OCI-LY7 (cell line): ENCODE data around the gene PI4K2B. TPM values are rescaled to one million over a fixed set of nuclear protein-coding genes. Genes with fewer than 3 reads are reported as not detected.

Experiments used
- BruUV-seq: library from RNA; stranded (reverse); fragments of 400-500 nt; replicated peaks from 2 replicates; lab custom pipeline; 2021; lab: Mats Ljungman, UMichigan
- CTCF ChIA-PET: fragments of 300-600 bp; sonication (Branson Sonifier 250); formaldehyde crosslinking; loops from one replicate; lab custom pipeline; 2022; ENCODE audit warnings: antibody characterized with exemption; ENCODE audit not compliant: unreplicated experiment; lab: Charles Lee
- POLR2A ChIA-PET: fragments of 300-600 bp; sonication (Branson Sonifier 250); formaldehyde crosslinking; loops from one replicate; lab custom pipeline; 2022; ENCODE audit warnings: antibody characterized with exemption; lab: Charles Lee
- DNase-seq: peaks from one replicate; pipeline ENCODE4 v3.0.0-alpha.2; 2015; ENCODE audit warnings: low spot score
- H2AFZ ChIP-seq: fragments of 200-600 bp; sonication (generic), shearing (Covaris generic); 2 replicates; pipeline ENCODE4 v1.6.1; 2014; ENCODE audit warnings: mild to moderate bottlenecking, antibody characterized with exemption, low read length, moderate library complexity
- H3K27ac ChIP-seq: fragments of 200-600 bp; sonication (generic); 2 replicates; pipeline ENCODE4 v1.5.1; 2014; ENCODE audit warnings: mixed run types, low read depth, mild to moderate bottlenecking, moderate library complexity, low read length, inconsistent platforms; ENCODE audit not compliant: poor library complexity, severe bottlenecking
- H3K36me3 ChIP-seq: fragments of 200-600 bp; sonication (generic); 2 replicates; pipeline ENCODE4 v1.6.1; 2014; ENCODE audit warnings: mild to moderate bottlenecking, antibody characterized with exemption, low read length, moderate library complexity, mixed read lengths; ENCODE audit not compliant: insufficient read depth
- H3K4me1 ChIP-seq: fragments of 200-600 bp; sonication (generic); 2 replicates; pipeline ENCODE4 v1.5.1; 2014; ENCODE audit warnings: mild to moderate bottlenecking, low read length; ENCODE audit not compliant: insufficient read depth, poor library complexity, severe bottlenecking
- H3K4me2 ChIP-seq: fragments of 200-600 bp; sonication (generic); 2 replicates; pipeline ENCODE4 v1.6.1; 2014; ENCODE audit warnings: mild to moderate bottlenecking, low read length
- H3K4me3 ChIP-seq: fragments of 200-600 bp; sonication (generic); 2 replicates; pipeline ENCODE4 v1.5.1; 2014; ENCODE audit warnings: mild to moderate bottlenecking, low read depth, low read length; ENCODE audit not compliant: poor library complexity, severe bottlenecking
- H3K79me2 ChIP-seq: fragments of 200-600 bp; sonication (generic); 2 replicates; pipeline ENCODE4 v1.6.1; 2016; ENCODE audit warnings: low read depth, mild to moderate bottlenecking, low read length, moderate library complexity, mixed read lengths; ENCODE audit not compliant: insufficient read depth
- H3K9me2 ChIP-seq: fragments of 200-600 bp; sonication (generic); 2 replicates; pipeline ENCODE4 v1.6.1; 2016; ENCODE audit warnings: mild to moderate bottlenecking, low read length, mixed read lengths; ENCODE audit not compliant: insufficient read depth
- H3K9me3 ChIP-seq: fragments of 200-600 bp; sonication (generic); 2 replicates; pipeline ENCODE4 v1.6.1; 2014; ENCODE audit warnings: mild to moderate bottlenecking, mixed run types, low read length, mixed read lengths
- H4K20me1 ChIP-seq: fragments of 200-600 bp; sonication (generic); 2 replicates; pipeline ENCODE4 v1.6.1; 2014; ENCODE audit warnings: mild to moderate bottlenecking, antibody characterized with exemption, low read length, moderate library complexity, mixed read lengths; ENCODE audit not compliant: insufficient read depth
- EZH2phosphoT487 ChIP-seq: fragments of 200-600 bp; sonication (generic); IDR thresholded peaks from 2 replicates; pipeline ENCODE4 v1.6.1; 2018; ENCODE audit warnings: low read depth, borderline replicate concordance, mild to moderate bottlenecking, mixed run types, antibody characterized with exemption, low read length, moderate library complexity, mixed read lengths
- intact Hi-C: fragments of 100-400 bp; cut with micrococcal nuclease; formaldehyde crosslinking; loops from one replicate; pipeline ENCODE4 v1.10.0; 2022; ENCODE audit not compliant: unreplicated experiment
- total RNA-seq, 2 experiments: library from RNA; depleted of rRNA in 1 of 2; stranded (reverse); fragments of >200 nt in 1 of 2; shearing (Covaris generic) in 1 of 2; gene quantifications; 2 replicates each; pipeline ENCODE4 v1.2.3, GENCODE V29; 2014 to 2022
- TF ChIP-seq, protein P1 (sequence below): fragments of 200-600 bp; sonication (generic); conservative IDR thresholded peaks from 2 replicates; pipeline ENCODE4 v1.5.1; 2014; ENCODE audit warnings: mild to moderate bottlenecking, antibody characterized with exemption, low read length, moderate library complexity, mixed read lengths

Gene PI4K2B
- total RNA-seq, 2 experiments from 2014 or later, result 40.4 to 41.6 TPM

DNA sequence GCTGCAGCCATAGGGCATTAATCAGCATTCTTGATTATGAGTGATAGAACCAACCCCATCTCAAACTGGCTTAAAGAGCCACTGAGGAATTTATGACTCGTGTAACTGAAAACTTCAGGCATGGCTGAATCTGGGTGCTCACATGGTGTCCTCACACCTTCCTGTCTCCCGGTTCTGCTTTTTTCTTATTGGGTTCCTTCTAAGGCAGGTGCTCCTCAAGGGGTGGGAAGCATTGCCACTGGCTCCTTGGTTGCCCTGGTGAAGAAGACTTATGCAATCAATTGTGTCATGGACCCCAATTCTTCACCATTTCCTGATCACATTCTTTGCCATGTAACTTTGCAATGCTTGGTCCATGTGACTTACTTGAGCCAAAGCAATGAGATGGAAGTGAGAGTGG is 74.5 kb downstream of the PI4K2B start:
- H4K20me1 ChIP-seq, result no peaks in the 10 kb centered on the region
- no peaks in the 10 kb centered on the region for H3K36me3 ChIP-seq
- H3K9me3 ChIP-seq, result no peaks in the 10 kb centered on the region; the same call in 1 of the 2 replicates
- no peak overlapping the region for H3K4me3 ChIP-seq
- POLR2A ChIA-PET, result interaction anchor here (0.5 to 0.6 kb wide), 2 partner anchors 13 to 723 kb away, joined by 3 read pairs; no protein-coding TSS in a partner anchor
- no peak overlapping the region for H3K4me2 ChIP-seq
- intact Hi-C loops, result no loop called here
- CTCF ChIA-PET, result no interaction called here
- H3K79me2 ChIP-seq, result peaks cover 5% of the 10 kb centered on the region
- 0 out of 2 replicates have a peak overlapping the region, but pooled peaks have one; percentile 11 for H2AFZ ChIP-seq
- H3K27ac ChIP-seq, result no peak overlapping the region
- BruUV-seq, result no TSS peak
- TF ChIP-seq, protein P1, sequence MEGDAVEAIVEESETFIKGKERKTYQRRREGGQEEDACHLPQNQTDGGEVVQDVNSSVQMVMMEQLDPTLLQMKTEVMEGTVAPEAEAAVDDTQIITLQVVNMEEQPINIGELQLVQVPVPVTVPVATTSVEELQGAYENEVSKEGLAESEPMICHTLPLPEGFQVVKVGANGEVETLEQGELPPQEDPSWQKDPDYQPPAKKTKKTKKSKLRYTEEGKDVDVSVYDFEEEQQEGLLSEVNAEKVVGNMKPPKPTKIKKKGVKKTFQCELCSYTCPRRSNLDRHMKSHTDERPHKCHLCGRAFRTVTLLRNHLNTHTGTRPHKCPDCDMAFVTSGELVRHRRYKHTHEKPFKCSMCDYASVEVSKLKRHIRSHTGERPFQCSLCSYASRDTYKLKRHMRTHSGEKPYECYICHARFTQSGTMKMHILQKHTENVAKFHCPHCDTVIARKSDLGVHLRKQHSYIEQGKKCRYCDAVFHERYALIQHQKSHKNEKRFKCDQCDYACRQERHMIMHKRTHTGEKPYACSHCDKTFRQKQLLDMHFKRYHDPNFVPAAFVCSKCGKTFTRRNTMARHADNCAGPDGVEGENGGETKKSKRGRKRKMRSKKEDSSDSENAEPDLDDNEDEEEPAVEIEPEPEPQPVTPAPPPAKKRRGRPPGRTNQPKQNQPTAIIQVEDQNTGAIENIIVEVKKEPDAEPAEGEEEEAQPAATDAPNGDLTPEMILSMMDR, result no peak
- no peak for TF ChIP-seq EZH2phosphoT487
- peak; percentile 50 for DNase-seq
- no peaks in the 10 kb centered on the region for H3K9me2 ChIP-seq
- peaks cover 33% of the 10 kb centered on the region for H3K4me1 ChIP-seq

DNA sequence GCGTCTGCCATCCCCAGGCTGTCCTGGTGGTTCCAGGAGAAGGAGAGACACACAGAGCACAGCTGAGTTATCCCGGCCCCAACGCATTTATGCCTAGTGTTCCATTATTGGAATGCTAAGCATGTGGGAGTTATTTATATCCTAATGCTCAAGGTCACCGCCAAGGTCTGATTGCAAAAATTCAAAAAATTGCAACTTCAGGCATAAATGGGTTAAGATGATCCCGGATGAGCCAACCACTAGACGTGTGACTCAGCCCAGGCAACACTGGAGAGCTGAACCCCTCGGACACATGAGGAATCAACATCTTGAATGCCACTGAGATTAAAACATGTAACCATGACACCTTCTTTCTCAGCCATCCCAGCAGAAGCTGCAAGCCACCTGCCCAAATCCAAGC is 74.9 kb downstream of the PI4K2B start:
- POLR2A ChIA-PET, result interaction anchor here (0.5 to 0.7 kb wide), 2 partner anchors 8 to 14 kb away, joined by 3 read pairs; no protein-coding TSS in a partner anchor
- intact Hi-C loops, result no loop called here
- BruUV-seq, result no TSS peak
- TF ChIP-seq EZH2phosphoT487, result no peak
- TF ChIP-seq, protein P1, result no peak
- Histone ChIP-seq H3K27ac (no peak overlapping the region), H3K36me3 (no peaks in the 10 kb centered on the region), H4K20me1 (no peaks in the 10 kb centered on the region), H3K9me3 (no peaks in the 10 kb centered on the region; the same call in 1 of the 2 replicates), H2AFZ (no peak overlapping the region), H3K4me1 (peaks cover 37% of the 10 kb centered on the region), H3K79me2 (peaks cover 9% of the 10 kb centered on the region), H3K4me3 (no peak overlapping the region), H3K4me2 (no peak overlapping the region), H3K9me2 (no peaks in the 10 kb centered on the region)
- CTCF ChIA-PET, result no interaction called here
- DNase-seq, result no peak

DNA sequence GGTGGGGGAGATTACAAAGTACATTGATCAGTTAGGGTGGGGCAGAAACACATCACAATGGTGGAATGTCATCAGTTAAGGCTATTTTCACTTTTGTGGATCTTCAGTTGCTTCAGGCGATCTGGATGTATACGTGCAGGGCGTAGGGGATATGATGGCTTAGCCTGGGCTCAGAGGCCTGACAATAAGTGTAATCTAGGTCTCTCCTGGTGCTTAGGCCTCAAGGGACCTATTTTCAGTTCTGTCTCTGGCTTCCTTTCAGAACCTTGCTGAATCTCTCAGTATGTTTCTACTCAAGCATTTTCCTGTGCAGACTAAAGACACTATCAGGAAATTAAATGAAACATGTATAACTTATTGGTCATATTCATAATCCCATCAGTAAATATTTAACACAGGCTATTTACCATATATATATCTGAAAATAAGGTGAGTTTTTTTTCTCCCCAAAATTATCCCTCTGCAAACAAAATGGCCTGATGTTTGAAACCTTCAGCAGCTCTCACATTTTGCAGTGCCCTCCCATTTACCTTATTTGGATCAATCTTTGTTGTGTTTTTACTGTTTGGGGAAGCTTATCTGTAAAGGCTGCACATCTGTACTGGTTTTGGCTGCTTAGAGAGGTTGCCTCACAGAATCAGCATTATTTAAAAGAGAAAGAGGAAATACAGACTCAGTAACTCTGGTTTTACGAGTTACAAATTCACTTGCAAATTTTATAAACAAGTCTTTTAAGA is 76.4 kb downstream of the PI4K2B start:
- no peaks in the 10 kb centered on the region for H4K20me1 ChIP-seq
- ChIA-PET CTCF (no interaction called here), POLR2A (interaction anchor here (0.6 to 4.0 kb wide), 8 partner anchors 27 to 1955 kb away, joined by 3 to 41 read pairs (median 4); partner anchors contain the start of gene PI4K2B)
- DNase-seq, result peak; percentile 70
- peaks cover 40% of the 10 kb centered on the region for H3K4me1 ChIP-seq
- peak overlapping the region; percentile 80 for H3K4me2 ChIP-seq
- peak overlapping the region; percentile 53 for H3K4me3 ChIP-seq
- no TSS peak for BruUV-seq
- peak overlapping the region; percentile 100 for H2AFZ ChIP-seq
- H3K9me2 ChIP-seq, result no peaks in the 10 kb centered on the region
- peaks cover 7% of the 10 kb centered on the region; the same call in 1 of the 2 replicates for H3K36me3 ChIP-seq
- H3K79me2 ChIP-seq, result peaks cover 16% of the 10 kb centered on the region
- peak overlapping the region; percentile 69 for H3K27ac ChIP-seq
- no peaks in the 10 kb centered on the region; the same call in 1 of the 2 replicates for H3K9me3 ChIP-seq
- TF ChIP-seq EZH2phosphoT487, result no peak
- TF ChIP-seq, protein P1, result no peak
- intact Hi-C loops, result no loop called here
